HG02610 (cell line): Measurements from ENCODE around the gene RPL5.
"Not testable (repeated sequence)": the region's sequence is repeated elsewhere in the genome, so short reads cannot be mapped to it uniquely, and the experiment has no call there.

ENCODE experiments used
- ATAC-seq: cut with Tn5 transposase; IDR thresholded peaks from one replicate; pipeline ENCODE4 v1.9.1; 2021; ENCODE audit warnings: mild to moderate bottlenecking, moderate library complexity; ENCODE audit not compliant: unreplicated experiment

The RPL5 gene

DNA sequence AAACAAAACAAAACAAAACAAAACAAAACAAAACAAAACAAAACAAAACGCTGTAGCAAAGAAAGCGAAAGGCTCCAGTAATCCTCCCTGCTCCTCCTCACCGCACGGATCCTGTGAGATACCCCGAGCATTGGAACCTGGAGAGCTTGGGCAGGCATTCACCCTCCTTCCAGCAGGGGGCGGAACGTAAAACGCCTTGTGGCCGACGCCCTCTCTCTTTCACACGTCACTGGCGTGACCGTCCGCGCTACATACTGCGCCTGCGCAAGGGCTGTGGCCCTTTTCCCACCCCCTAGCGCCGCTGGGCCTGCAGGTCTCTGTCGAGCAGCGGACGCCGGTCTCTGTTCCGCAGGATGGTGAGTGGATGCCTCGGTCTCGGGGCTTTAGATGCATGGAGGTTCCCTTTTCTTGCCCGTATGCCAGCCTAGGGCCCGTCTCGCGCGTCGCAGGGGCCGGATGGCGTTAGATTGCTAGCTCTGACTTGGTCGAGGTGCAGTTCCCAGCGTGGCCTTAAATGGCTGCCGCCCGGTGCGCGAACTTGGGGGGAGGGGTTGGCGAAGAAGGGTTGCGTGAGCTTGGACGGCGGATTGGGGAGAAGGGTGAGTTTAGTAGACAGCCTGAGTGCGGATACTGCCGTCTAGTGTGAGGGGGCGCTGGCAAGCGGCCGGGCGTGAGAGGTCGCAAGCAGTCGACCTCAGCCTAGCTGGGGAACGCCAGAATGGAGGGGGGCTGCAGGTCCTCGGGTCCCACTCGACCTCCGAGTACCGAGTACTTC lies at the start of gene RPL5:
TSS of gene RPL5 (plus strand) at position 279 of the 775 bp plus-strand sequence. CDS start at position 354, 75 bp downstream.
- peak; percentile 94 for ATAC-seq

- ATAC-seq: not testable (repeated sequence)
Observed at GRCh38 chr1:92783550-92783949, 48.3 kb upstream of the RPL5 start.

DNA sequence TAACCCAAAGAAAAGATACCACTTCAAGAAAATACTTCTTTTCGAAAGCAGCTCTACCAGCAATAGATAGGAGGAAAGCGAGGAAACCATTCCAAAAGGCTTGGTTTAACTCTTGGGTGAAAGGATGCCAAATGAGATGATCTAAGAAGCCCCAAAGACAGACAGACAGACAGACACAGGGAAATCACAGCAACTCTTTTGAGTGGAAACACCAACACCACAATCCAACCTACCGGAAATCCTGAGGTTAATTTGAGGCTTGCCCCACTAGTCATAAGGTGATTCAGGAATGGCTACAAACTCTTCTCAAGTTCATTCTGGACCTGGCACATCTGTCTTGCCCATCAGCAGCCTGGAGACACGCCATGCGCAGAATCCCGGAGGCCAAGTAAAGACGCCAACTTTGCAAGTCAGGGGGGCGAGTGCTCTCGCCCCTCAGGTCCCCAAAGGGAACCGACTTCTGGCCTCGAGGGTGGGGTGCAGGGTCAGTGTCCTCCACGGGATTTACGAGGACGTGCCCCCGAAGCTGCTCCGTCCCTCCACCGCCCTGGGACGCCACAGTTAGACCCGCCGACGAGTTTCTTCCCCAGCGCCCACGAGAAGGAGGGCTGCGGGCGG lies 47.7 kb upstream of the RPL5 start:
- ATAC-seq: peak; percentile 42

GRCh38 chr1:92784639-92785500 lies 47.0 kb upstream of the RPL5 start, which contains the start of gene EVI5:
Gene EVI5 (minus strand): TSS chr1:92785108. CDS start chr1:92736546, 48,562 bp downstream.
- ATAC-seq: peak; percentile 93

DNA sequence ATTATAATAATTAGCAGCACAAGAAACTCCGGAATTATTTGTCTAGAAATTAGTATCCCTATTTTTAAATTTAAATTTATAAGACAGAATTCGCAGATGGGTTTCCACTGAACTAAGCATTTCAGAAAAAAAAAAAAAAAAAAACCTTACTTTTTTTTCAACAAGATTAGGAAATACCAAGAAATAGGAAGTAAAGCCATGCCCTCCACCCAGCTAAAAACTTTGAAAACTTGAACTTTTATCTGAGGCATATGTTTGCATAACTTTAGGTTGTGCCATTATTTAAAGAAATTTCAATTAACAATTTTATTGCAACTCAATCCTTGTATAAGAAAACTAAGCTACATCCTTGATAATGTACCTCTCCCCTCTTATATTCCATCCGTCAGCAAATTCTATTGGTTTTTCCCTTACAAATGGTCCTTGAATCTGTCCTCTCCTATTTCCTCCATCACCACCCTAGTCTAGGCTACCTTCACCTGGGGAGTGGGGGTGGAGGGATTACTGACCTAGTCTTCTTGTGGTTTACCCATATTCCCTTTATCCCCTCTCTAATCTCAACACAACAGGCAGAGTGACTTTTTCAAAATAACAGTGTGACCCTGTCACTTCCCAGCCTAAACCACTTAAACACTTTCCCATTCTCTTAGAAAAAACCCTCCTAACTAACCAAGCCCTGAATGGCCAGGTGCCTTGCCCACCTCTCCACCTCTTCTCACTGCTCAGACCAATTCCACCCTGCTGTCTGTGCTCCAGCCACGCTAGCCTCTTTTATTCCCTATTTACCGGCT lies 45.5 kb upstream of the RPL5 start:
- ATAC-seq: no peak

DNA sequence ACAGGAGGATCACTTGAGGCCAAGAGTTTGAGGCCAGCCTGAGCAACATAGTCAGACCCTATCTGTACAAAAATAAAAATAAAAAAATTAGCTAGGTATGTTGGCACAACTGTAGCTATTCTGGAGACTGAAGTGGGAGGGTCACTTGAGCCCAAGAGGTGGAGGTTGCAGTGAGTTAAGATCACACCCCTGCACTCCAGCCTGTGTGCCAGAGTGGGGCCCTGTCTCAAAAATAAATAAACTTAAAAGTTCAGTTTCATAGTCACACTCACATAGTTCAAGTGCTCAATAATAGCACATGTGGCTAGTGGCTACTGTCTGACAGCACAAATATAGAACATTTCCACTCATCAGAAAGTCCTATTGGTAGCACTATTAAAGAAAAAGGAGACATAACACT lies 41.8 kb upstream of the RPL5 start:
- no peak for ATAC-seq

GRCh38 chr1:92790867-92791266 lies 41.0 kb upstream of the RPL5 start:
- no peak for ATAC-seq

GRCh38 chr1:92791487-92792066 lies 40.3 kb upstream of the RPL5 start:
- ATAC-seq: no peak

GRCh38 chr1:92792340-92792782 lies 39.5 kb upstream of the RPL5 start:
- no peak for ATAC-seq

DNA sequence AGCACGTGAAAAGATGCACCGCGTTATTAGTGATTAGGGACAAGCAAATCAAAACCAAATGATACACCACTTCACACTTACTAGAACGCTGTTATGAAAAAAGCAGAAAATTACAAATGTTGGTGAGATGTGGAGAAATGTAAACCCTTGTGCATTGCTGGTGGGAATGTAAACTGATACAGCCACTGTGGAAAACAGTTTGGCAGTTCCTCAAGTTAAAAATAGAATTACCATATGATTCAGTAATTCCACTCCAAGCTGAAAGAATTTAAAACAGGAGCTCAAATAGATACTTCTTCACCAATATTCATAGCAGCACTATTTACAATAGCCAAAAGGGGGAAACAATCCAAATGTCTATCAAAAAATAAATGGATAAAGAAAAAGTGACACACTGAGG lies 36.7 kb upstream of the RPL5 start:
- no peak for ATAC-seq

- no peak for ATAC-seq
Observed at GRCh38 chr1:92797297-92797696, 34.5 kb upstream of the RPL5 start.

DNA sequence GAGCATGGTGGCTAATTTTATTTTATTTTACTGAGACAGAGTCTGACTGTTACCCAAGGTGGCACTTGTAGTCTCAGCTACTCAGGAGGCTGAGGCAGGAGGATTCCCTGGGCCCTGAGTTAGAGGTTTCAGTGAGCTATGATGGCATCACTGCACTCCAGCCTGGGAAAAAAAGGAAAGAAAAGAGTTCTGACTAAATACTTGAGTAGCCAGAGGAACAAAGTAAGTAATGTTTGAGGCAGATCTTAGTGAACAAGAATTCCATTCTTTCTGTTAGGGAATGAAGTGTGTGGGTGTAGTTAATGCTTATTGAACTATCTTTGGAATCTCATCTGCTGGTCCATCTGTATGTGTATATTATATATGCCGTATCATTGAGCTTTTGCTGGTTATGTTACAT lies 33.9 kb upstream of the RPL5 start:
- ATAC-seq: no peak

DNA sequence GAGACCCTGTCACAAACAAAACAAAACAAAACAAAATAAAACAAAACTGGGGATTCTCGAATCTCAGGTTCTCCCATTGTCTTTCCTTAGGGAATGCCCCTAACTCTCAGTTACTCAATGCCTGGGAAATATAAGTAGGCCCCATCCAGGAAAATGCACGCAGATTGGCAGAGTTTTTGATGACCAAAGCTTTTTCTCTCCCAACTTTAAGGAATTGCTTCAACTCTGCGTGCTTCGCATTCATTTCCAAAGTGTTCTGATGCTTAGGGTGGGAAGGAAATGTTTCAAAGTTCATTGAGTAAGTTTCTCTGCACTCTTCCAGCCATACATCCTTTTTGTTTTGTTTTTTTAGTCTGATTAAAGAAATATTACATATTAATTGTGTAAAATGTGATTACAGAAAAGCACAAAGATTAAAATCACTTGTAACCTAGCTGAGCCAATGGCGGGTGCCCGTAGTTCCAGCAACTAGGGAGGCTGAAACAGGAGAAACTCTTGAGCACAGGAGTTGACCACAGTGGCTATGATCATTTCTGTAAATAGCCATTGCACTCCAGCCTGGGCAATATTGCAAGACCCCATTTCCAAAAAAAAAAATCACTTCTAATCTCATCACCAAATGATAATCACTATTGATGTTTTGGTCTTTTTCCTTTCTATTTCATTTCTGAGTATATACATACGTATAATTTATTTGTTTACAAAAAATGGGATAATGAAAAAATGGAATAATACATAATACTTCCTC lies 28.5 kb upstream of the RPL5 start:
- no peak for ATAC-seq

- no peak for ATAC-seq
Observed at GRCh38 chr1:92804721-92805201, 27.1 kb upstream of the RPL5 start.

DNA sequence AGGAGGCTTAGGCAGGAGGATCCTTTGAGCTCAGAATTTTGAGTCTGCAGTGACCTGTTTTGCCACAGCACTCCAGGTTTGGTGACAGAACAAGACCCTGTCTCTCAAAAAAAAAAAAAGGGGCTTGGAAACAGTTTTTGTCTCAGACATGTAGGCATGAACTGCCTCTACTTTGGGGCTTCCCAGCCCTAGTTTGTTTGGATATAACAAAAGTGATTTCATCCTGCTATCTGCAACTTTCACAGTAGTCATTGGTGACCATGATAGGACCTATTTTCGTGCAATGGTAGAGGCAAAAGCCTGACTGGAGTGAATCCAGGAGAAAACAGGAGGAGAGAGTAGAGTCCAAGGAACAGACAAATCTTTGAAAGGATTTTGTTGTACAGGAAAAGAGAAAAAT lies 26.6 kb upstream of the RPL5 start:
- ATAC-seq: no peak

GRCh38 chr1:92808381-92808780 lies 23.5 kb upstream of the RPL5 start:
- no peak for ATAC-seq

GRCh38 chr1:92816732-92817131 lies 15.1 kb upstream of the RPL5 start:
- no peak for ATAC-seq

- no peak for ATAC-seq
Observed at GRCh38 chr1:92817137-92817697, 14.6 kb upstream of the RPL5 start.
